ENCODE results near the gene SLCO4A1. TPM values are rescaled to one million over a fixed set of nuclear protein-coding genes. Genes with fewer than 3 reads are reported as not detected.

SLCO4A1 gene
- total and polyA plus RNA-seq, 2 donors (not counting 1 experiment from before 2014, with no cell fraction given): 2.1 to 79.5 TPM

GRCh38 chr20:62665826-62666735 lies 23.8 kb downstream of the SLCO4A1 start:
- Histone ChIP-seq H3K27ac (ENCODE audit: low read length in 2 of 2) (no peak overlapping the region), H4K20me1 (ENCODE audit: control insufficient read depth, insufficient read depth, low read length, poor library complexity, severe bottlenecking) (no peaks in the 10 kb centered on the region), H3K4me1 (ENCODE audit: control insufficient read depth in 2 of 2, insufficient read depth in 2 of 2, low read length in 2 of 2) (no peaks in the 10 kb centered on the region), H3K4me2 (replicated peaks; ENCODE audit: low read depth, low read length, poor library complexity, severe bottlenecking) (no peak overlapping the region), H3K9ac (ENCODE audit: low read length) (no peak overlapping the region), H2AFZ (ENCODE audit: insufficient read depth, low read depth, low read length, poor library complexity, severe bottlenecking) (no peak overlapping the region), H3K36me3 (replicated peaks in 1 of 2; ENCODE audit: control extremely low read depth in 1 of 2, control insufficient read depth in 1 of 2, extremely low read depth in 1 of 2, insufficient read depth in 2 of 2, low read length in 1 of 2) (no peaks in the 10 kb centered on the region), H3K79me2 (ENCODE audit: control insufficient read depth, insufficient read depth, low read length) (peaks cover 3% of the 10 kb centered on the region), H3K27me3 (replicated peaks in 1 of 4; ENCODE audit: control extremely low read depth in 1 of 4, control insufficient read depth in 3 of 4, insufficient read depth in 4 of 4, low read length in 3 of 4) (no peaks in the 10 kb centered on the region), H3K9me3 (ENCODE audit: control extremely low read depth in 1 of 3, control insufficient read depth in 2 of 3, insufficient read depth in 1 of 3, low read length in 2 of 3) (no peaks in the 10 kb centered on the region), H3K4me3 (ENCODE audit: control extremely low read depth in 1 of 5, extremely low read depth in 1 of 5, insufficient read depth in 1 of 5, low read depth in 2 of 5, low read length in 4 of 5) (no peak overlapping the region)
- Mint-ChIP-seq H3K27ac (no peak overlapping the region), H3K9me3 (ENCODE audit: insufficient read depth) (no peaks in the 10 kb centered on the region), H3K4me1 (no peaks in the 10 kb centered on the region), H3K4me3 (no peak overlapping the region), H3K27me3 (no peaks in the 10 kb centered on the region)
- ChIA-PET POLR2A (interaction anchor here (0.6 kb wide), 1 partner anchor 14 kb away, joined by 5 read pairs; no protein-coding TSS in a partner anchor), CTCF (interaction anchor here (0.9 to 2.0 kb wide), 3 partner anchors 15 to 143 kb away, joined by 3 to 7 read pairs (median 7); no protein-coding TSS in a partner anchor)
- TF ChIP-seq EZH2 (IDR thresholded peaks at IDR 0.05; ENCODE audit: borderline replicate concordance, insufficient read depth, low read depth, low read length, poor library complexity, severe bottlenecking): no peak
- TF ChIP-seq CTCF (IDR thresholded peaks at IDR 0.05): no peak
- intact Hi-C loops (cut with micrococcal nuclease): no loop called here
- DNase-seq (no peak), ATAC-seq (ENCODE audit: low read depth) (no peak)
- WGBS (ENCODE audit: insufficient coverage): 95% methylated on average over 19 of the region's 33 CpGs

All from B cell (primary cell).